NCI-H1105 treated with DMSO at 0.1 percent for 48 hours (cell line): ENCODE data around the gene LBHD1.
"Not testable (repeated sequence)": the region's sequence is repeated elsewhere in the genome, so short reads cannot be mapped to it uniquely, and the experiment has no call there.

Source experiments
- DNase-seq: peaks from one replicate; lab custom pipeline; 2025; lab: John Stamatoyannopoulos, UW

Gene LBHD1

GRCh38 chr11:62616957-62617356, 55.1 kb downstream of the LBHD1 start:
- DNase-seq, result not testable (repeated sequence)

- no peak for DNase-seq
Measured at GRCh38 chr11:62615521-62615920, 56.5 kb downstream of the LBHD1 start.

DNA sequence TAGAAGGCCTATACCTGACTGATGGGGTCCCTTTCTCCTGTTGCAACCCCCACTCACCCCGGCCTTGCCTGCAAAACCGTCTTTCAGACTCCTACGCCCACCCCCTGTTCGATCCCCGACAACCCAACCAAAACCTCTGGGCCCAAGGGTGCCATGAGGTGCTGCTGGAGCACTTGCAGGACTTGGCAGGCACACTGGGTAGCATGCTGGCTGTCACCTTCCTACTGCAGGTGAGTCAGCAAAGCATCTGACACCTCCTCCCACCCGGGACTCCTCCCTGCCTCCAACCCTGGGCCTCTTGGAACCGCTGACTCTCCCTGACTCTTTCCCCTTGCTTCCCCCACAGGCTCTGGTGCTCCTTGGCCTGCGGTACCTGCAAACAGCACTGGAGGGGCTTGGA, 57.8 kb downstream of the LBHD1 start:
- no peak for DNase-seq

DNA sequence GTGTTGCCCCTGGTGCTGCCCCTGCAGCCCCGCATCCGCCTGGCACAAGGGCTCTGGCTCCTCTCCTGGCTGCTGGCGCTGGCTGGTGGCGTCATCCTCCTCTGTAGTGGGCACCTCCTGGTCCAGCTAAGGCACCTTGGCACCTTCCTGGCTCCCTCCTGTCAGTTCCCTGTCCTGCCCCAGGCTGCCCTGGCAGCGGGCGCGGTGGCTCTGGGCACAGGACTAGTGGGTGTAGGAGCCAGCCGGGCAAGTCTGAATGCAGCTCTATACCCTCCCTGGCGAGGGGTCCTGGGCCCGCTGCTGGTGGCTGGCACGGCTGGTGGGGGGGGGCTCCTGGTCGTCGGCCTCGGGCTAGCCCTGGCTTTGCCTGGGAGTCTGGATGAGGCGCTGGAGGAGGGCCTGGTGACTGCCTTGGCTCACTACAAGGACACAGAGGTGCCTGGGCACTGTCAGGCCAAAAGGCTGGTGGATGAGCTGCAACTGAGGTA, 58.7 kb downstream of the LBHD1 start:
- DNase-seq, result no peak
